ENCODE results near the gene ZNF764. TPM values are rescaled to one million over a fixed set of nuclear protein-coding genes. Genes with fewer than 3 reads are reported as not detected.

ZNF764 gene
- total and polyA plus RNA-seq, 8 donors = 3.5 to 107 (median 10.5) TPM

- H3K36me3 ChIP-seq = peaks cover 0 to 5% (median 2%) of the 10 kb centered on the region in 4 donors
- intact Hi-C loops (cut with DNase I; ENCODE audit: low total_unique reads) = loop anchor here (10.0 kb wide), 1 partner anchor 86 kb away; the partner anchor contains the start of genes FBRS and PRR14
- no peaks in the 10 kb centered on the region for H3K27me3 ChIP-seq
- DNase-seq = no peak
- H3K4me3 ChIP-seq = no peak overlapping the region
- TF ChIP-seq POLR2AphosphoS5 (IDR thresholded peaks at IDR 0.05) (no peak), POLR2A (IDR thresholded peaks at IDR 0.05) (no peak), CTCF (IDR thresholded peaks at IDR 0.05) (no peak), EP300 (IDR thresholded peaks at IDR 0.05) (no peak)
- H3K27ac ChIP-seq = no peak overlapping the region
- 90 to 93% (median 91%) methylated on average over 3 of the region's 3 CpGs for WGBS, 5 donors
- peaks cover 19 to 50% (median 25%) of the 10 kb centered on the region in 4 donors for H3K4me1 ChIP-seq
- H3K9me3 ChIP-seq = no peaks in the 10 kb centered on the region
Measured at GRCh38 chr16:30569281-30569680, 11.1 kb upstream of the ZNF764 start.

GRCh38 chr16:30567991-30568638, 9.9 kb upstream of the ZNF764 start:
- DNase-seq = peak in 1 of 2 donors; percentile 72
- Histone ChIP-seq H3K4me3 (no peak overlapping the region), H3K27me3 (no peaks in the 10 kb centered on the region), H3K4me1 (peaks cover 19 to 45% (median 25%) of the 10 kb centered on the region in 4 donors), H3K27ac (peak overlapping the region in 3 of 5 donors; percentile 7 to 63 (median 37)), H3K9me3 (no peaks in the 10 kb centered on the region), H3K36me3 (peaks cover 0 to 5% (median 2%) of the 10 kb centered on the region in 4 donors)
- TF ChIP-seq POLR2AphosphoS5 (IDR thresholded peaks at IDR 0.05) = no peak
- no peak for TF ChIP-seq POLR2A (IDR thresholded peaks at IDR 0.05)
- TF ChIP-seq EP300 (IDR thresholded peaks at IDR 0.05) = no peak
- TF ChIP-seq CTCF (IDR thresholded peaks at IDR 0.05) = no peak
- 53 to 80% (median 63%) methylated on average over 6 of the region's 6 CpGs for WGBS, 5 donors
- intact Hi-C loops (cut with DNase I; ENCODE audit: low total_unique reads) = loop anchor here (10.0 kb wide), 1 partner anchor 87 kb away; the partner anchor contains the start of genes FBRS and PRR14

- no peak for DNase-seq
- intact Hi-C loops (cut with DNase I; ENCODE audit: low total_unique reads) = loop anchor here (10.0 kb wide), 1 partner anchor 87 kb away; the partner anchor contains the start of genes FBRS and PRR14
- H3K27me3 ChIP-seq = no peaks in the 10 kb centered on the region
- H3K27ac ChIP-seq = peak overlapping the region in 2 of 5 donors; percentile 37 to 63
- H3K9me3 ChIP-seq = no peaks in the 10 kb centered on the region
- peaks cover 15 to 38% (median 20%) of the 10 kb centered on the region in 4 donors for H3K4me1 ChIP-seq
- H3K4me3 ChIP-seq = no peak overlapping the region
- peaks cover 0 to 5% (median 2%) of the 10 kb centered on the region in 4 donors for H3K36me3 ChIP-seq
- TF ChIP-seq CTCF (IDR thresholded peaks at IDR 0.05) (no peak), POLR2A (IDR thresholded peaks at IDR 0.05) (no peak), EP300 (IDR thresholded peaks at IDR 0.05) (no peak), POLR2AphosphoS5 (IDR thresholded peaks at IDR 0.05) (no peak)
- 67 to 78% (median 72%) methylated on average over 14 of the region's 14 CpGs for WGBS, 5 donors
Measured at GRCh38 chr16:30567160-30567990, 9.2 kb upstream of the ZNF764 start.

- intact Hi-C loops (cut with DNase I; ENCODE audit: low total_unique reads) = loop anchor here (10.0 kb wide), 1 partner anchor 88 kb away; the partner anchor contains the start of genes FBRS and PRR14
- WGBS, 5 donors = 85 to 92% (median 91%) methylated on average over 4 of the region's 4 CpGs
Measured at GRCh38 chr16:30566531-30566930, 8.4 kb upstream of the ZNF764 start.

More at GRCh38 chr16:30566531-30566930, 8.4 kb upstream of the ZNF764 start:
- no peaks in the 10 kb centered on the region for H3K27me3 ChIP-seq
- peaks cover 0 to 5% (median 2%) of the 10 kb centered on the region in 4 donors for H3K36me3 ChIP-seq
- no peak for TF ChIP-seq POLR2A (IDR thresholded peaks at IDR 0.05)
- TF ChIP-seq EP300 (IDR thresholded peaks at IDR 0.05) = no peak
- no peak for TF ChIP-seq POLR2AphosphoS5 (IDR thresholded peaks at IDR 0.05)
- TF ChIP-seq CTCF (IDR thresholded peaks at IDR 0.05) = no peak
- H3K9me3 ChIP-seq = no peaks in the 10 kb centered on the region
- H3K4me1 ChIP-seq = peaks cover 12 to 38% (median 19%) of the 10 kb centered on the region in 4 donors
- no peak overlapping the region for H3K4me3 ChIP-seq
- H3K27ac ChIP-seq = no peak overlapping the region
- no peak for DNase-seq
